GM21723 (cell line): Measurements from ENCODE around the gene TRERF1.
"Not testable (repeated sequence)": the region's sequence is repeated elsewhere in the genome, so short reads cannot be mapped to it uniquely, and the experiment has no call there.

Experiments used
- ATAC-seq: cut with Tn5 transposase; IDR thresholded peaks from one replicate; pipeline ENCODE4 v1.9.1; 2021; ENCODE audit warnings: mild to moderate bottlenecking, moderate library complexity; ENCODE audit not compliant: unreplicated experiment

Gene TRERF1

GRCh38 chr6:42200035-42200434 lies 251.7 kb downstream of the TRERF1 start:
- ATAC-seq, result no peak

GRCh38 chr6:42199106-42199981 lies 252.4 kb downstream of the TRERF1 start:
- ATAC-seq, result no peak

- ATAC-seq, result no peak
These were observed 254.0 kb downstream of the TRERF1 start for GRCh38 chr6:42197555-42198362.

- ATAC-seq, result no peak
These were observed 256.3 kb downstream of the TRERF1 start for GRCh38 chr6:42195415-42195814.

GRCh38 chr6:42194056-42194455 lies 257.7 kb downstream of the TRERF1 start:
- no peak for ATAC-seq

- no peak for ATAC-seq
These were observed 258.2 kb downstream of the TRERF1 start for GRCh38 chr6:42193491-42193894.

- not testable (repeated sequence) for ATAC-seq
These were observed 259.3 kb downstream of the TRERF1 start for GRCh38 chr6:42192385-42192784.

GRCh38 chr6:42190554-42191183 lies 261.1 kb downstream of the TRERF1 start:
- ATAC-seq, result no peak

- no peak for ATAC-seq
These were observed 263.3 kb downstream of the TRERF1 start for GRCh38 chr6:42188406-42188805.

- no peak for ATAC-seq
These were observed 266.1 kb downstream of the TRERF1 start for GRCh38 chr6:42185597-42185996.

- ATAC-seq, result no peak
These were observed 267.3 kb downstream of the TRERF1 start for GRCh38 chr6:42184475-42184874.

GRCh38 chr6:42182101-42182500 lies 269.6 kb downstream of the TRERF1 start:
- no peak for ATAC-seq

GRCh38 chr6:42179945-42180313 lies 271.8 kb downstream of the TRERF1 start:
- ATAC-seq, result no peak

- ATAC-seq, result no peak
These were observed 272.3 kb downstream of the TRERF1 start for GRCh38 chr6:42179261-42179944.

GRCh38 chr6:42177514-42178364 lies 274.0 kb downstream of the TRERF1 start:
- no peak for ATAC-seq

- no peak for ATAC-seq
These were observed 274.7 kb downstream of the TRERF1 start for GRCh38 chr6:42176981-42177380.

- no peak for ATAC-seq
These were observed 275.9 kb downstream of the TRERF1 start for GRCh38 chr6:42175860-42176259.
